Neuronal stem cell (in vitro differentiated cells): ENCODE data around the gene ECEL1.

Source experiments
- DNase-seq: peaks from one replicate; pipeline ENCODE4 v3.0.0-alpha.2; 2013; ENCODE audit warnings: low spot score
- H2AFZ ChIP-seq: one replicate; pipeline ENCODE4 v1.6.1; 2013; ENCODE audit warnings: mild to moderate bottlenecking, low read length, inconsistent platforms
- H2AK5ac ChIP-seq: 2 replicates; pipeline ENCODE4 v1.6.1; 2013; ENCODE audit warnings: low read depth, mild to moderate bottlenecking, inconsistent platforms, low read length, moderate library complexity, mixed read lengths
- H2BK120ac ChIP-seq: 2 replicates; pipeline ENCODE4 v1.6.1; 2013; ENCODE audit warnings: low read depth, mild to moderate bottlenecking, inconsistent platforms, low read length, moderate library complexity, mixed read lengths
- H2BK12ac ChIP-seq: one replicate; pipeline ENCODE4 v1.6.1; 2013; ENCODE audit warnings: low read length, inconsistent platforms
- H2BK15ac ChIP-seq: 2 replicates; pipeline ENCODE4 v1.6.1; 2013; ENCODE audit warnings: mild to moderate bottlenecking, low read length, inconsistent platforms, mixed read lengths
- H2BK5ac ChIP-seq: one replicate; pipeline ENCODE4 v1.6.1; 2013; ENCODE audit warnings: inconsistent platforms, mild to moderate bottlenecking, low read length, moderate library complexity
- H3K14ac ChIP-seq: one replicate; pipeline ENCODE4 v1.6.1; 2013; ENCODE audit warnings: low read length, inconsistent platforms
- H3K18ac ChIP-seq: 2 replicates; pipeline ENCODE4 v1.6.1; 2013; ENCODE audit warnings: low read length, inconsistent platforms
- H3K23ac ChIP-seq: 2 replicates; pipeline ENCODE4 v1.6.1; 2013; ENCODE audit warnings: low read depth, mild to moderate bottlenecking, mixed read lengths, low read length, inconsistent platforms; ENCODE audit not compliant: poor library complexity
- H3K27ac ChIP-seq: replicated peaks from 3 replicates; pipeline ENCODE4 v1.5.1; 2013; ENCODE audit warnings: low read length, inconsistent platforms
- H3K27me3 ChIP-seq, 3 experiments: 2 replicates each; pipeline ENCODE4 v1.6.1; 2013; ENCODE audit warnings: low read length in 3 of 3, mild to moderate bottlenecking in 2 of 3, inconsistent platforms in 1 of 3, low read depth in 1 of 3, mixed read lengths in 1 of 3, moderate library complexity in 1 of 3; ENCODE audit not compliant: control insufficient read depth in 3 of 3, insufficient read depth in 3 of 3
- H3K36me3 ChIP-seq, 2 donors: replicated peaks in 1 of 2; 2 replicates each; pipeline ENCODE4 v1.6.1; 2013; ENCODE audit warnings: low read length in 2 of 2; ENCODE audit not compliant: control insufficient read depth in 2 of 2, insufficient read depth in 2 of 2
- H3K4ac ChIP-seq: 2 replicates; pipeline ENCODE4 v1.6.1; 2013; ENCODE audit warnings: inconsistent platforms, mild to moderate bottlenecking, low read length, moderate library complexity
- H3K4me1 ChIP-seq, 2 donors: 1 replicate in 1 of 2; 2 replicates in 1 of 2; pipeline ENCODE4 v1.6.1; 2013; ENCODE audit warnings: low read length in 2 of 2, low read depth in 1 of 2; ENCODE audit not compliant: control insufficient read depth in 2 of 2, insufficient read depth in 1 of 2
- H3K4me2 ChIP-seq: one replicate; pipeline ENCODE4 v1.6.1; 2013; ENCODE audit warnings: mild to moderate bottlenecking, low read length, inconsistent platforms; ENCODE audit not compliant: insufficient read depth, poor library complexity, severe bottlenecking
- H3K4me3 ChIP-seq, 2 donors: 2 replicates each; pipeline ENCODE4 v1.5.1; 2013; ENCODE audit warnings: low read length in 2 of 2, mild to moderate bottlenecking in 2 of 2, inconsistent platforms in 1 of 2, moderate library complexity in 1 of 2
- H3K79me1 ChIP-seq: one replicate; pipeline ENCODE4 v1.6.1; 2013; ENCODE audit warnings: low read depth, mild to moderate bottlenecking, inconsistent platforms, low read length, moderate library complexity
- H3K9ac ChIP-seq: one replicate; pipeline ENCODE4 v1.6.1; 2013; ENCODE audit warnings: mild to moderate bottlenecking, low read depth, low read length, inconsistent platforms; ENCODE audit not compliant: poor library complexity
- H3K9me3 ChIP-seq, 2 donors: replicated peaks in 1 of 2; 2 replicates each; pipeline versions ENCODE3 to v1.6.1; 2013; ENCODE audit warnings: low read length in 2 of 2, mild to moderate bottlenecking in 2 of 2, inconsistent platforms in 1 of 2, low read depth in 1 of 2, mixed read lengths in 1 of 2, moderate library complexity in 1 of 2; ENCODE audit not compliant: control insufficient read depth in 2 of 2, insufficient read depth in 1 of 2
- H4K8ac ChIP-seq: one replicate; pipeline ENCODE4 v1.6.1; 2013; ENCODE audit warnings: low read depth, mild to moderate bottlenecking, inconsistent platforms, low read length, moderate library complexity
- H4K91ac ChIP-seq: one replicate; pipeline ENCODE4 v1.6.1; 2013; ENCODE audit warnings: low read length, low read depth, mild to moderate bottlenecking, inconsistent platforms; ENCODE audit not compliant: poor library complexity
- WGBS, 2 donors: extraction: QIAGEN DNeasy Blood & Tissue Kit; methylation state at CpG; one replicate each; pipeline ENCODE4 v1.1.7; 2013; ENCODE audit warnings: missing lambda C conversion rate in 2 of 2, mixed read lengths in 1 of 2; ENCODE audit not compliant: insufficient read length in 2 of 2, insufficient replicate concordance in 1 of 2; ENCODE audit errors: extremely low coverage in 2 of 2; 5-methylcytosine and 5-hydroxymethylcytosine counted together

Gene ECEL1

DNA sequence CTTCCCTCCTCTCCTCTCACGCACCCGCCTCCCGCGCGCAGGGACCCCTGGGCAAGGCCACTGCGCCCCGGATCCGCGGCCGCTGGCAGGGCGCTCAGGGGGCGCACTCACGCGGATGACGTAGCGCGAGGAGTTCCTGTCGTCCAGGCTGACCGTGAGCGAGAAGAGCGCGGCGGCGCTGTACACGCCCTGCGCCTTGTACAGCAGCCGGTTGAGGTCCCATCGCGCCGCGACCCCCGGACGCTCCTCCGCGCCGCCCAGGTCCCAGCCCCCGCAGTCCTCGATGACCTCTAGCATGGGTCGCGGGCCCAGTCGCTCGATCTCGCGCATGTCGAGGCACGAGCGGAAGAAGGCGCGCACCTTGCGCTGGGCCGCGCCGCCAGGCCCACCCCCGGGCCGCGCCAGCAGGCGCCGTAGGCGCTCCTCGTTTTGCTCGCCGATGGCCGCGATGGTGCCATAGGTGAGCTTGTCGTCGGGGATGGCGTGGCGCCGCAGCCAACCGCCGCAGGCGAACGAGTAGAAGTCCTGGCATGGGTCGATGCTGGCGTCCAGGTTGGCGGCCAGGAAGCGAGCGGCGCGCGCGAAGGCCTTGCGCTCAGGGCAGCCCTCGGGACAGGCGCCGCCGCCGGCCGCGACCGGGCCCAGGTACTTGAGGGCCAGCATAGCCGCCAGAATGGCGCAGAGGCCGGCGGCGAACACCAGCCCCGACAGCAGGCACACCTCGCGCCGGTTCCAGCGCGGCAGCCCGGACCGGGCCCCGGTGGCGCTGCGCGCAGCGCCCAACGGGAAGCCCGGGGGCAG is 1.7 kb downstream of the ECEL1 start:
- DNase-seq = no peak
- Histone ChIP-seq H3K4me2 (peak overlapping the region; percentile 83), H3K4me3 (peak overlapping the region in 1 of 2 donors; percentile 64)

DNA sequence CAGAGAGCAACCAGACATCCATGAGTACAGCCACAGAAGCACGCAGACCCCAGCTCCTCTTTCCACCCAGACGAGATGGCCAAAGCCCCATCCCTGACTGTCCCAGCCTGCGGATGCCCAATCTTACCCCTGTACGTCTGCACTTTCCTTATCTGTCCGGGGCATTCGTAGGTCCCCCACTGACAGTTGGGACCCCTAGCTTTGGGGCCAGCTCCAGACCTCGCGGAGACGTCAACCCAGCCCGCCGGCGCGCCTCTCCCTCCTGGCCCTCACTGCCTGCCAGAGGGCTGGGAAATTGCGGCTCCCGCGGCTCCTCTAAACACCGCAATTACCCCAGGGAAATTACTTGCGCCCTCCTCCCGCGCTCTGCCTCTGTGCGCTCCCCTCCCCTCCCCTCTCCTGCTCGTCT is 2.3 kb downstream of the ECEL1 start:
- Histone ChIP-seq H3K4me1 (peaks cover 0 to 12% of the 10 kb centered on the region in 2 donors), H2BK5ac (no peak overlapping the region), H2BK15ac (no peak overlapping the region), H3K79me1 (peaks cover 8% of the 10 kb centered on the region), H2BK12ac (peak overlapping the region; percentile 22), H3K23ac (peak overlapping the region; percentile 80), H3K36me3 (peaks cover 0 to 2% of the 10 kb centered on the region in 2 donors), H2AK5ac (peak overlapping the region; percentile 75), H3K4me2 (peak overlapping the region; percentile 83), H2BK120ac (no peak overlapping the region), H3K27ac (no peak overlapping the region), H4K91ac (no peak overlapping the region), H4K8ac (no peak overlapping the region), H3K9me3 (peaks cover 0 to 7% of the 10 kb centered on the region in 2 donors), H3K27me3 (peaks cover 26 to 91% (median 47%) of the 10 kb centered on the region in 3 experiments), H3K4me3 (peak overlapping the region in 1 of 2 donors; percentile 64), H3K14ac (peak overlapping the region; percentile 94), H3K4ac (no peak overlapping the region), H3K9ac (peak overlapping the region; percentile 70), H3K18ac (peak overlapping the region; percentile 90), H2AFZ (no peak overlapping the region)
- WGBS, 2 donors = no CpG with 5 or more reads among the region's 22 CpGs
- DNase-seq = no peak

More for the DNA sequence above, 1.7 kb downstream of the ECEL1 start:
- Histone ChIP-seq H2AK5ac (peak overlapping the region; percentile 75), H3K79me1 (peaks cover 8% of the 10 kb centered on the region), H2BK5ac (peak overlapping the region; percentile 24), H4K8ac (no peak overlapping the region), H2BK15ac (no peak overlapping the region), H3K18ac (peak overlapping the region; percentile 90), H3K9ac (peak overlapping the region; percentile 30), H2AFZ (peak overlapping the region; percentile 7), H3K4ac (no peak overlapping the region), H3K27me3 (peaks cover 26 to 96% (median 47%) of the 10 kb centered on the region in 3 experiments), H4K91ac (no peak overlapping the region), H3K27ac (no peak overlapping the region), H2BK120ac (no peak overlapping the region), H2BK12ac (peak overlapping the region; percentile 22), H3K23ac (peak overlapping the region; percentile 80), H3K4me1 (peaks cover 0 to 12% of the 10 kb centered on the region in 2 donors), H3K14ac (peak overlapping the region; percentile 82), H3K9me3 (peaks cover 0 to 7% of the 10 kb centered on the region in 2 donors), H3K36me3 (peaks cover 0 to 2% of the 10 kb centered on the region in 2 donors)
- WGBS, 2 donors = no CpG with 5 or more reads among the region's 111 CpGs

DNA sequence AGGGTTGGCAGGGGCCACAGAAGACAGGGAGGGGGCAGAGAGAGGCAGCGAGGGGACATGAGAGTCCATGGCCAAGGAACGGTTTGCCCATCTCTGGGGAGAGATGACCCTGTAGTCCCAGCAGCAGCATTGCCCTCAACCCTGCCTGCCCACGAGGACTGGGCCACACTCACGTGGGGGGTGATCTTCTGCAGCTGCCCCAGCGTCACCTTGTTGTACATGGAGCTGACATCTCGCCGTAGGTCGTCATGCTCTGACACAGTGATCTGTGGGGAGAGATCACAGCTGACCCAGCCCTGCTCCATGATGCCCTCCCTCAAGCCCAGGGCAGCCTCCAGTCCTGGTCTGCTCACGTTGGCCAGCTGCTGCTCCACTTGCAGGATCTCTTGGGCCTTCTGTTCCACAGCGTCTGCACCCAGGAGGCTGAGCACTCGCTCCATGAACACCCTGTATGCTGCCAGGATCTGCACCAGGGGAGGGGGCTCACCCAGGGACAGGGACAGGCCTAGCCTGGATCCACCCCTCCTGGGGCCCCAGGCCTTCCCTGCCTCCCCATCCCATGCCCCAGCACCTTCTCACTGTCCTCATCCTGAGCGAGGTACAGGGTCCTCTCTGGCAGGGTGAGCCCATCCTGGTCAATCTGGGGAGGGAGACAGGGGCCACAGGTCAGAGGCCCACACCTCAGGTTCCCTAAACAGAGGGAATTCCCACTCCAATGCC is 2.8 kb downstream of the ECEL1 start:
- WGBS, 2 donors = no CpG with 5 or more reads among the region's 12 CpGs
- Histone ChIP-seq H2BK15ac (peak overlapping the region; percentile 43), H3K4me3 (peak overlapping the region in 1 of 2 donors; percentile 18), H4K91ac (peak overlapping the region; percentile 43), H3K18ac (peak overlapping the region; percentile 48), H2BK120ac (no peak overlapping the region), H3K27ac (no peak overlapping the region), H3K4me1 (peaks cover 0 to 11% of the 10 kb centered on the region in 2 donors), H3K36me3 (peaks cover 0 to 2% of the 10 kb centered on the region in 2 donors), H3K9ac (peak overlapping the region; percentile 70), H3K23ac (peak overlapping the region; percentile 91), H3K14ac (peak overlapping the region; percentile 94), H3K79me1 (peaks cover 8% of the 10 kb centered on the region), H3K4me2 (no peak overlapping the region), H2BK5ac (peak overlapping the region; percentile 39), H2AFZ (no peak overlapping the region), H3K27me3 (peaks cover 26 to 85% (median 47%) of the 10 kb centered on the region in 3 experiments), H3K4ac (no peak overlapping the region), H4K8ac (no peak overlapping the region), H3K9me3 (peaks cover 0 to 7% of the 10 kb centered on the region in 2 donors), H2AK5ac (peak overlapping the region; percentile 90), H2BK12ac (peak overlapping the region; percentile 58)
- no peak for DNase-seq
